HG02973 (cell line): ENCODE results near the gene S1PR3.

Experiments used
- ATAC-seq: cut with Tn5 transposase; IDR thresholded peaks from one replicate; pipeline ENCODE4 v1.9.1; 2021; ENCODE audit warnings: moderate library complexity; ENCODE audit not compliant: unreplicated experiment

The S1PR3 gene

GRCh38 chr9:88968799-88969198, 22.5 kb upstream of the S1PR3 start:
- ATAC-seq, result no peak

GRCh38 chr9:88969646-88970373, 21.5 kb upstream of the S1PR3 start:
- no peak for ATAC-seq

DNA sequence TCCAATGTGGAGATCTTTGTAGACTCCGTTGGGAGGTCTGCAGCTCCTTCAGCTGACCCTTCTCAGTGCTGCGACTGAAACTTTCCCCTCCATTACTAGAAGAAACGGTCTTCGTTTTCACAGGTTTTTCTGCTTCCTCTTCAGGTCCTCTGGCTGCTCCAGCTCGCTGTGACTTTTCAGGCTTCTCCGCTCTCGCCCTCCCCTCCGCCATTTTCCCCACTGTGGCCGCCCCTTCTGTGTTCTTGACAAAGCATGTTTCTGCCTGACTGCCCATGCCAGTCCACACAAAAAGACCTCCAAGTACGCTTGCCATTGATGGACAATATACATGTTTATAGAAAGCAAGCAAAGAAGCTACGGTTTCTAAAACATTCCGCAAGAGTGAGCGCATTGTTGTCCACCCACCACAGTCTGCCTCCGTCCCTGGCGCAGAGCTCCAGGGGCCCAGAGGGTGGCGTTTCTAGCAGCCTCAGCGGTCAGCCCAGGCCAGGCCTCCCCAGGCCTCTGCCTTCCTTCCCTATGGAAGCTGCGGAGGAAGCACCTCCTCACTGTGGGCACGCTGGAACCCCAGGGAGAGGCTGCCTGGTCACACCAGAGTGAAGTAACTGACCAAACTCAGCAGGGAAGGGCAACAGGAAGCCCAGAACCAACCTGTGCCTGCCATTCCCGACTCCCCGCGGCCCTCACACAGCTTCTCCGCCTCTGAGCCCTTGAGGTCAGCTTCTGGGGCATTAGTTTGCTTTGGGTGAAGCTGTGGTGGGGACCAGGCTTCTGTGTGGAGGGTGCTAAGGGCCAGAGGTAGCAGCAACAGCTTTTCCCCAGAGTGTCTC, 19.9 kb upstream of the S1PR3 start:
- ATAC-seq, result no peak

GRCh38 chr9:88972401-88972800, 18.9 kb upstream of the S1PR3 start:
- ATAC-seq, result no peak

DNA sequence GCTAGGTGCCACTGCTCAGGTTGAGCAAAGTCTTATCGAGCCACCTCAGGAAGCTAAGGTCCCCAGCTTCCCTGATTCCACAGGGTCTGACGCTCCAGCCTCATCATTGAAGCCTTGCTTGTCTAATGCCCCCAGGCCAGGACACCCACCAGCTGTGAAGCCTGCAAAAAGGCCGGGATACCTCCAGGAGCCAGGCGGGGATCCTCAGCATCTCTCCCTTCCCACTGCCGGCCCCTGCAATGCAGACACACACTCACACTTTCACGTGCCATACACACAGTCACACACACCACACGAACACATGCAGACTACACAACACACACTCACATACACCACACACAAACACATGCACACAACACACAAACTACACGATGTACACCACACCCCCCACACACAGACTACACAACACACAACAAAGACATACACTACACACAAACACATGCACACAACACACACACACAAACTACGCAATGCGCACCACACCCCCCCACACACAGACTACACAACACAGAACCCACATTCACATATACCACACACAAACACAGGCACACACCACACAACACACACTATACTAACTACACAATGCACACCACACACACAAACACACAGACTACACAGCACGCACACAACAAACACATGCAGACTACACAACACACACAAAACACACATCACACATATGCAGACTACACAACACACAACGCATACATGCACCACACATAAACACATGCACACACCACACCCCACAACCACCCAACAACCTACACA, 17.8 kb upstream of the S1PR3 start:
- ATAC-seq, result no peak

DNA sequence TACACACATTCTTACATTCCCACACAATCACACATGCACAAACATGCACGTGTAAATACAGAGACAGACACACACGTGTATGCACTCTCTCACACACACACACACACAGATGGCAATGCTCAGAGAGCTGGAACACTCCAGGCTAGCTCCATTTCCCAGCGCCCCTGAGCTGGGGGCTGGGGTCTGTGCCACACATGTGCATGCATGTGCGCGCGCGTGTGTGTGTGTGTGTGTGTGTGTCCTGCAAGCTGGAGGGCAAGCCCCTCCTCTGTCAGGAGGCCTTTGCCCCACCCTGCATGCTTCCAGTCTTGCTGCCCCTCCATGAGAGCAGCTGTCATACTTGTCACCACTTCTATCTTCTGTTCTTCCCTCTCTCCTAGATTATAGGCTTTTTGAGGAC, 16.6 kb upstream of the S1PR3 start:
- no peak for ATAC-seq

DNA sequence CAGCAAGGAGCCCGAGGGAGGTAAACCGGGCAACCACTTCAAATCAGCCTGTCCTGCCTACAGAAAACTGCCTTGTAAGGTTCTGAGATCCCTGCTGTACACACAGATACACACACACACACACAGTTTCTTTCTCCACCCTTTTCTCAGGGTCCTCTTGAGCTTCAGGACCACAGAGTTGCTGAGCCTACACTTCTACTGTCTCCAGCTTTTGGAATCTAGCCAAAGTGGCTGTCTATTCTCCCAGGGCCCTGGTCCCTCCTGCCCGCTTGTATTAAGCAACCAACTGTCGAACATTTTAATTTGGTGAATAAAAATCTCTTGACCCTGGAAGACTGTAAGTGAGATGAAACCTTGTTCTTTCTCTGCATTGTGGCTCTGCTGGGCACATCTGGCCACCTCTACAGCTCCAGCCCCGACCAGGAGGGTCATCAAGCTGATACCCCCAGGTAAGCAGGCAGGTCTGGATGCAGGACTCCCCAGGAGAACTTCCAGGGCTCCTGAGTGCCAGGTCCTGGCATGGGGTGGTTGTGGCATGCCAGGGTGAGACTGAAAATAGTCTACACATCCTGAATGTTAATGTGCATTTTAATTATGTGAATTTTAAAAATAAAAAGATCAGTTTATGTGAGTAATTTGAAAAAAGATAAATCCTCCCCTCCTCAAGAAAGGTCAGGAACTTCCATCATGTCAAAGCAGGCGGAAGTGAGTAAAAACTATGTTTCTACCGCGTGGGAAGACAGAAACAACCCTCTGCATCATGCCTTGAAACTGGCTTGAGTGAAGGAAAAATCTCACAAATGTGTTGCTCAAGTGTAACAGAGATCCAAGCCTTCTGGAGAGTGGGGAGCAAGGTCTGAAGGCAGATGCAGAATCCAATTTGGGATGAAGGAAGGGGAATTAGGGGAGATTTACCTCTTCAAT, 15.0 kb upstream of the S1PR3 start:
- ATAC-seq, result no peak

GRCh38 chr9:88976890-88977257, 14.4 kb upstream of the S1PR3 start:
- no peak for ATAC-seq

GRCh38 chr9:88978034-88978433, 13.2 kb upstream of the S1PR3 start:
- no peak for ATAC-seq

DNA sequence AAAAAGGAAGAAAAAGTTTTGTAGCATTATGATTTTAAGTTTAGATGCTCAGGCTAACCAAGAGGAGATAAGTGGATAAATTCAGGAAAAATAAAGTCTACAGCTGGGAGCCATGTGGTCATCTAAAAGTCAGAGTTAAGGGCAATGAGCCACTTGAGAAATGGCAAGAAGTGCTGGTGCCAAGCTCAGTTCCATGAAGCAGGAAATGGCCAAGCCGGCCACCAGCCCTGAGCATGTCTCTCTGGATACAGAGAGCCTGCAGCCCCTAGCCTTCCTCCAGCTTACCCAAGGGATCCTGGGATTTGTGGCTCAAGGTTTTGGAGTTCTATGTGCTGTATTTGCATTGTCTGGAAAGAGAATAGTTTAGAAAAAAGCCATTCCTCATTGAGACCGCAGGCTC, 12.2 kb upstream of the S1PR3 start:
- no peak for ATAC-seq

GRCh38 chr9:88979791-88980190, 11.5 kb upstream of the S1PR3 start:
- ATAC-seq, result no peak

- ATAC-seq, result no peak
These were observed 10.5 kb upstream of the S1PR3 start for GRCh38 chr9:88980740-88981203.

DNA sequence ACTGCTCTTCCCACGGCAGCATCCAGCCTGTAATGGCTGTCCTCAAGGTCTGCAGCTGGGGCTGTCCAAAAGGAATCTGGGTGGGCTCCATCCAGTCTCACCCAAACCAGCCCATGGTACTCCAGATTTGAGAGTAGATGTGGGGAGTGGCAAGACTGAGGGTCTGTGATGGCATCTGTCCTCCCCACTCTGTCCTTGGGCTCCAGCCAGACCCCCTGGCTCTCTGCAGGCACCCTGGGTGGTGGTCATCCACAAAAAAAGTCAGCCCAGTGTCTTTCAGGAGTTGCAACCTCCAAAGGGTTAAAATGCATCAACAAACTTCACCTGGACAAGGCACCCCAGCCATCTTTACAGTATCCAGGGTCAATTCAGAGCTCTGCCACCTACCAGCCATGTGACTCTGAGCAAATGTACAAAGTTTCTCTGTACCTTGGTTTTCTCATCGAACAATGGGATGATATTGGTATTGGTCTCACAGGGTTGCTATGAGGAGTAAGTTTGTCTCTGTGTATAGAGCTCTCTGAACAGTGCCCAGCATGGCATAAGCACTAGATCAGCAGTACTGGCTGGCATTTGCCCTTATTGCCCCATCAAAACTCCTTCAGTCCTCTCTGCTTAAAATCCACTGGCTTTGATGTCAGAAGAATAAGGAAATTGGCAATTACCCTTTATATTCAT, 7.3 kb upstream of the S1PR3 start:
- no peak for ATAC-seq

DNA sequence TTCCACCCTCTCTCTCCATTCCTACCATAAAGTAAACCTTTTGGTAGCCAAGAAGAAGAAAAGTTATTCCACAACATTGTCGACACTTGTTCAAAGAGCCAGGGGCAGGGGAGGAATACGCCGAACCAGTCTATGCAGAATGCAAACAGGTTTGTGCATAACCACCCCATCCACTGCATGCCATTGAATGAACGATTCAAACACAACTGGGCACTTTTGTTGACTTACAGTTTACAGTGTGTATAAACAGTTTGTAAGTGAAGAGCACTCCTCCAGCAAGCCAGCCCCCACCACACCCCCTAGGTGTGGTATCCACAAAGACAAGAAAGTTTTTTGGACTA, 6.8 kb upstream of the S1PR3 start:
- no peak for ATAC-seq

- no peak for ATAC-seq
These were observed 5.7 kb upstream of the S1PR3 start for GRCh38 chr9:88985616-88986015.

- ATAC-seq, result no peak
These were observed 4.5 kb upstream of the S1PR3 start for GRCh38 chr9:88986776-88987175.

GRCh38 chr9:88987661-88988060, 3.6 kb upstream of the S1PR3 start:
- no peak for ATAC-seq

- ATAC-seq, result no peak
These were observed 2.2 kb upstream of the S1PR3 start for GRCh38 chr9:88988796-88989641.

GRCh38 chr9:88990041-88990728, 1.1 kb upstream of the S1PR3 start:
- ATAC-seq, result no peak
